ENCODE data around the gene EFEMP2. TPM values are rescaled to one million over a fixed set of nuclear protein-coding genes. Genes with fewer than 3 reads are reported as not detected.

The EFEMP2 gene
- total RNA-seq, 1 experiment from 2014 or later = 26.2 TPM

GRCh38 chr11:65829459-65829858, 43.1 kb downstream of the EFEMP2 start:
- Histone ChIP-seq H2BK20ac (ENCODE audit: low read depth, low read length, poor library complexity, severe bottlenecking) (no peak overlapping the region), H3T11ph (ENCODE audit: low read length) (no peak overlapping the region), H3K27ac (ENCODE audit: insufficient read length, low read depth, low read length) (no peak overlapping the region), H3K79me2 (ENCODE audit: insufficient read depth, low read length) (no peaks in the 10 kb centered on the region), H2BK120ac (ENCODE audit: low read depth, low read length, poor library complexity, severe bottlenecking) (no peak overlapping the region), H3K79me1 (ENCODE audit: insufficient read depth, low read depth, low read length, poor library complexity, severe bottlenecking) (no peaks in the 10 kb centered on the region), H2BK5ac (ENCODE audit: insufficient read length, low read length) (no peak overlapping the region), H3K9ac (ENCODE audit: extremely low read depth, insufficient read length, low read length) (no peak overlapping the region), H2BK12ac (ENCODE audit: insufficient read length, low read depth, low read length) (no peak overlapping the region), H2AFZ (ENCODE audit: low read length) (no peak overlapping the region), H2BK15ac (ENCODE audit: low read depth, low read length) (no peak overlapping the region), H3K4me2 (ENCODE audit: insufficient read depth, insufficient read length, low read length) (no peak overlapping the region), H3K14ac (ENCODE audit: insufficient read depth, low read length) (no peak overlapping the region), H3K27me3 (ENCODE audit: insufficient read depth, low read length) (peaks cover 2% of the 10 kb centered on the region), H3K23me2 (ENCODE audit: insufficient read length, low read depth, low read length, poor library complexity, severe bottlenecking) (peaks cover 8% of the 10 kb centered on the region), H4K91ac (ENCODE audit: insufficient read length, low read depth, low read length) (no peak overlapping the region), H3K23ac (ENCODE audit: insufficient read length, low read depth, low read length) (no peak overlapping the region), H3K18ac (ENCODE audit: insufficient read length, low read depth, low read length) (no peak overlapping the region), H2AK5ac (ENCODE audit: insufficient read length, low read length) (no peak overlapping the region), H4K5ac (ENCODE audit: insufficient read length, low read depth, low read length) (no peak overlapping the region), H3K4me1 (ENCODE audit: insufficient read depth, low read length) (peaks cover 4% of the 10 kb centered on the region; the same call in 1 of the 2 replicates), H3K56ac (ENCODE audit: insufficient read length, low read depth, low read length) (no peak overlapping the region), H3K4ac (ENCODE audit: low read depth, low read length) (no peak overlapping the region), H4K8ac (replicated peaks; ENCODE audit: insufficient read length, low read depth, low read length) (no peak overlapping the region), H4K20me1 (ENCODE audit: control insufficient read depth, insufficient read depth, insufficient read length) (no peaks in the 10 kb centered on the region), H3K9me3 (ENCODE audit: control insufficient read depth, low read depth, low read length) (no peaks in the 10 kb centered on the region)
- Mint-ChIP-seq H3K4me3 (no peak overlapping the region), H3K36me3 (ENCODE audit: insufficient read depth in 1 of 3, low read depth in 3 of 3) (peaks cover 0 to 2% (median 1%) of the 10 kb centered on the region in 3 experiments; a peak in 2 of 7 replicates), H3K9me3 (peaks cover 0 to 6% of the 10 kb centered on the region in 2 experiments; a peak in 1 of 5 replicates), H3K4me1 (peaks cover 4 to 14% of the 10 kb centered on the region in 2 experiments), H3K27ac (no peak overlapping the region), H3K27me3 (ENCODE audit: low read depth) (peaks cover 28% of the 10 kb centered on the region)
- WGBS (ENCODE audit: extremely low coverage, insufficient read length, low lambda C conversion rate) = no CpG with 5 or more reads among the region's 4 CpGs
- no peak for TF ChIP-seq CTCF (conservative IDR thresholded peaks at IDR 0.05)
- no peak for DNase-seq

All from H9 (cell line).